ENCODE results near the gene SNCA.

SNCA gene

DNA sequence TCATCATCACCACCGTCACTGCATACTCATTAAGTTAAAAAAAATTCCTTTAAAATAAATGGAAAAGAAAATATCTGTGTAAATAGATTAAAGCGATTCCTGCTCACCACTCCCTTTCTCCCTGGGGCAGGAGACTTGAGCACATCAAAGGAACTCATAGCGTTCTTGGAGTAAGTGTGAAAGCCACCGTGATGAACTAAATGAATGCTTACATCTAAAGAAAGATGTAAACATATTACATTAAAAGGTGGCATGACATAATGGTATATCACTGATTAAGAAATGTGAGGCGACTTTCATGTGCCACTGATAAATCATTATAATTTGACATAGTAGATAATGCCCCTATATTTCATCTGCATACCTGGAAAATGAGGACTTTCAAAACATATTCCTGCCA is 92.0 kb downstream of the SNCA start:
- Histone ChIP-seq H3K4me3 (ENCODE audit: insufficient read depth, low read depth, low read length) (no peak overlapping the region), H3K36me3 (ENCODE audit: control insufficient read depth, insufficient read depth, low read length) (no peaks in the 10 kb centered on the region), H3K9me3 (ENCODE audit: control insufficient read depth, low read length) (no peaks in the 10 kb centered on the region), H3K27me3 (ENCODE audit: control insufficient read depth, insufficient read depth, low read length, poor library complexity, severe bottlenecking) (no peaks in the 10 kb centered on the region), H3K4me1 (ENCODE audit: control insufficient read depth, insufficient read depth, low read length) (no peaks in the 10 kb centered on the region), H3K27ac (ENCODE audit: insufficient read depth, low read depth, low read length, poor library complexity, severe bottlenecking) (no peak overlapping the region)
- WGBS, 2 experiments = 80 to 89% methylated on average over 1 to 3 of the region's 5 CpGs

DNA sequence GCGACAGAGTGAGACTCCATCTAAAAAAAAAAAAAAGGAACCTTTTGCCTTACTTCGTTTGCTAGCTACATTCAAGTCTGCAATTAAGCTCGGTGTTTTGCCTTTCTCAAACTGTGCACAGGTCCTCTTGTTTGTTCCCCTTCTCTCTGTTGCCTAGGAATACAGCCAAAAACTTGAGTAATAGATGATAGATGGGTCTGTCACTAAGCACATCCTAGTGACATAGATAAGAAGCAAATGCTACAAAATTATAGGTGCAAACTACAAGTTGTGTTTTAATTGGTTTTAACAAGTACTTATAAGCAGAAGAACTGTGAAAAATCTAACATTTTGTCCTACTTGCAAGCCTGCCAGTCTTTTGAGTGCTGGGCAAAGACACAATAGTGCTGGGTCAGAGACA is 95.2 kb downstream of the SNCA start:
- Histone ChIP-seq H3K36me3 (ENCODE audit: control insufficient read depth, insufficient read depth, low read length) (no peaks in the 10 kb centered on the region), H3K4me1 (ENCODE audit: control insufficient read depth, insufficient read depth, low read length) (no peaks in the 10 kb centered on the region), H3K27me3 (ENCODE audit: control insufficient read depth, insufficient read depth, low read length, poor library complexity, severe bottlenecking) (no peaks in the 10 kb centered on the region), H3K27ac (ENCODE audit: insufficient read depth, low read depth, low read length, poor library complexity, severe bottlenecking) (no peak overlapping the region), H3K9me3 (ENCODE audit: control insufficient read depth, low read length) (no peaks in the 10 kb centered on the region), H3K4me3 (ENCODE audit: insufficient read depth, low read depth, low read length) (no peak overlapping the region)
- WGBS, 2 experiments = 83 to 93% methylated on average over 3 of the region's 3 CpGs

DNA sequence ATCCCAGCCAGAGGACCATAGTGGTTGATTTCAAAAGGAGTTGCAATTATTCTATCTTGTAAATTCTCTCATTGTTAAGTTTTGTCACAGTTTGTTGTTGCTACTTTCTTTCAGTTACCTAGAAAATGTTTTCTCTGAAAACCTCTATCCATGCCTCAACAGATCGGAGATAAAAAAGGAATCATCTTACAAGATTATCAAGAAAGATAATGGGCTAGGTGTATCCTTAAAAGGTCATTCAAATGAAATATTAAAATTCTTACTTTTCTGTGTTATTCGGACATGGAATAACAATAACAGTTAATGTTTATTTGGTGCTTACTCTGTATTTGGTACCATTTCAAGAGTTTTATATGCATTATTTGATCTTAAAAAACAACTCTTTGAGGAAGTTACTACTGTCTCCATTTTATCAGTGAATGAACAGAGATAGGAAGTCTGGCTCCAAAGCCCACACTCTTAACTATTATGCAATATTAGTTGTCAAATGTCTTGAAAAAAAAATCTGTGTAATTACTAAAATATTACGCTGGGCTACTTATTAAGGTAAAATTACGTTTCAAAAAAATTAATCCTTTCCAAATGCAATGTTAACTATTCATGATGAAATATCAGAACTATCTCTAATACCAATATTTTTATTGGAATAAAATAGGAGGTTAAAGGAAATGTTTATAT is 97.5 kb downstream of the SNCA start:
- H3K4me1 ChIP-seq (ENCODE audit: control insufficient read depth, insufficient read depth, low read length) = no peaks in the 10 kb centered on the region
- H3K27ac ChIP-seq (ENCODE audit: insufficient read depth, low read depth, low read length, poor library complexity, severe bottlenecking) = no peak overlapping the region
- H3K9me3 ChIP-seq (ENCODE audit: control insufficient read depth, low read length) = no peaks in the 10 kb centered on the region
- H3K4me3 ChIP-seq (ENCODE audit: insufficient read depth, low read depth, low read length) = no peak overlapping the region
- 80% methylated on average over 1 of the region's 4 CpGs; no CpG with 5 or more reads in 1 of the 2 experiments for WGBS, 2 experiments
- no peaks in the 10 kb centered on the region for H3K36me3 ChIP-seq (ENCODE audit: control insufficient read depth, insufficient read depth, low read length)
- H3K27me3 ChIP-seq (ENCODE audit: control insufficient read depth, insufficient read depth, low read length, poor library complexity, severe bottlenecking) = no peaks in the 10 kb centered on the region

DNA sequence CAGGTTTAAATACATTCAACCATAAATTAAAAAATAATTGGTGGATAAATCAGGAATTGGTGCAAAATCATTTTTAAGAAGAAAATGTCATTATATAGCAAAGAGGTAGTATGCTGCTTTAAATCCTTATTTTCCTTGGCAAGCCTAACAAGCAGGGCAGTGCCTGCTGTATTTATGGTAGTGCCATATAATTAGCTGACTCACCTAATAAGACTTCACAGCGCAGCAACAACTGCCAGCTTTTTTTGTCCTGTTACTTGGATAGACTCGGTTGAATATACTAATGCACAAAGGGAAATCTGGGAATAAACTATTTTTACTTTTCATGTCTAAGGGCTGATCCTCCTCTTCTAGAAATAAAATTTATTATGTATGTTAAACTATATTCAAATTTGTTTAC is 99.1 kb downstream of the SNCA start:
- Histone ChIP-seq H3K27me3 (ENCODE audit: control insufficient read depth, insufficient read depth, low read length, poor library complexity, severe bottlenecking) (no peaks in the 10 kb centered on the region), H3K9me3 (ENCODE audit: control insufficient read depth, low read length) (no peaks in the 10 kb centered on the region), H3K4me1 (ENCODE audit: control insufficient read depth, insufficient read depth, low read length) (no peaks in the 10 kb centered on the region), H3K27ac (ENCODE audit: insufficient read depth, low read depth, low read length, poor library complexity, severe bottlenecking) (no peak overlapping the region), H3K4me3 (ENCODE audit: insufficient read depth, low read depth, low read length) (no peak overlapping the region), H3K36me3 (ENCODE audit: control insufficient read depth, insufficient read depth, low read length) (no peaks in the 10 kb centered on the region)
- 67 to 100% methylated on average over 1 to 2 of the region's 2 CpGs for WGBS, 2 experiments

DNA sequence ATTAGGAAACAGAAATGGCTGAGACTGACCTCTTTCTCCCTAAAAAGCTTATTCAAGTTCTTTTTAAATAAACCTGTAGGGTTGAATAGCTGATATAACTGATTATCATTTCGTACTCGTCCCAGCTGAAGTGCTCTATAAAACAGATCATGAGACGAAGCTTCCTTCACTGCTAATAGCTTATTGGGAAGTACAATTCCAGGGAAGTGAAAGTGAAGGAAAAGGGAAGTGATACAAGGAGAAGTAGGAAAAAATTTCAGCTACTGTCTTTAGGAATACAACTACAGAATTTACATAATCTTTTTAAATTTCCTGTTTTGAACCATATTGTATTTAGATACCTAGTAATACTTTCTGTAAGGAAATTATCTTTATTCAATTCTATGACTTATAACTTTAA is 103.0 kb downstream of the SNCA start:
- Histone ChIP-seq H3K4me1 (ENCODE audit: control insufficient read depth, insufficient read depth, low read length) (no peaks in the 10 kb centered on the region), H3K27me3 (ENCODE audit: control insufficient read depth, insufficient read depth, low read length, poor library complexity, severe bottlenecking) (no peaks in the 10 kb centered on the region), H3K27ac (ENCODE audit: insufficient read depth, low read depth, low read length, poor library complexity, severe bottlenecking) (no peak overlapping the region), H3K9me3 (ENCODE audit: control insufficient read depth, low read length) (no peaks in the 10 kb centered on the region), H3K36me3 (ENCODE audit: control insufficient read depth, insufficient read depth, low read length) (no peaks in the 10 kb centered on the region), H3K4me3 (ENCODE audit: insufficient read depth, low read depth, low read length) (no peak overlapping the region)
- WGBS, 2 experiments = 96 to 100% methylated on average over 3 of the region's 3 CpGs

DNA sequence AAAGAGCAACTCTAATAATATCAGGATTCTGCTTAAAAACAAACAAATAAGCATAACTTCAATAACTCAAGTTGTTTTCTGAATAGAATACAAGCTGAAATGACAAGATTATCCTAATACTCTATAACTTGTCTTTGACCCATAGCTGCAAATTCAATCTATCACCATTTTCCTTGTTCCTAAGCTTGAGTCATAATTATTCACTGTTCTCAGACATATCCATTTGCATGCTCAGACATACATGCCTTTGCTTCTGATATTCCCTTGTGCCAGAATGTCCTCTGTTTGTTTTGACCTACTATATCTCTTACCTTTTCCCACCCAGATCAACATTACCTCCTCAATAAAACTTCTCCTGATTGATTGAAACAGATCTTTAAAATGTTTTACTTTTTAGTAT is 109.7 kb downstream of the SNCA start:
- Histone ChIP-seq H3K9me3 (ENCODE audit: control insufficient read depth, low read length) (no peaks in the 10 kb centered on the region), H3K4me3 (ENCODE audit: insufficient read depth, low read depth, low read length) (no peak overlapping the region), H3K36me3 (ENCODE audit: control insufficient read depth, insufficient read depth, low read length) (no peaks in the 10 kb centered on the region), H3K27me3 (ENCODE audit: control insufficient read depth, insufficient read depth, low read length, poor library complexity, severe bottlenecking) (no peaks in the 10 kb centered on the region), H3K4me1 (ENCODE audit: control insufficient read depth, insufficient read depth, low read length) (no peaks in the 10 kb centered on the region), H3K27ac (ENCODE audit: insufficient read depth, low read depth, low read length, poor library complexity, severe bottlenecking) (no peak overlapping the region)

DNA sequence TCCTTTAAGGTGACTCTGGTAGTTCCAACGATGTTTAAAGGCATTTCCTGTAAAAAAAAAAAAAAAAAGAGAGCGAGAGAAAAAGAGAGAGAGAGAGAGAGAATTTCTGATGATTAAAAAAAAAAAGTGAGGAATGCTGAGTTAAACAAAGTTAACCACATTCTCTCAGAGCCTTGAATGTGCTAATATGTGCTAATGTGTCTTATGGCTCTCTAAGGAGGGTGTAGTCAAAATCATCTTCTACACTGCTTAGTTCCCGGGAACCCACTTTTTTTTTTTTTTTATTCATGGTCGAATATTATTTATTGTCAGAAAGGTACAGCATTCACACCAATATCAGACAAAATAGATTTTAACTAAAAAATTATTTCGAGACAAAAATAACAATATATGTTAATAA is 111.7 kb downstream of the SNCA start:
- Histone ChIP-seq H3K27ac (ENCODE audit: insufficient read depth, low read depth, low read length, poor library complexity, severe bottlenecking) (no peak overlapping the region), H3K4me1 (ENCODE audit: control insufficient read depth, insufficient read depth, low read length) (no peaks in the 10 kb centered on the region), H3K36me3 (ENCODE audit: control insufficient read depth, insufficient read depth, low read length) (no peaks in the 10 kb centered on the region), H3K9me3 (ENCODE audit: control insufficient read depth, low read length) (no peaks in the 10 kb centered on the region), H3K4me3 (ENCODE audit: insufficient read depth, low read depth, low read length) (no peak overlapping the region), H3K27me3 (ENCODE audit: control insufficient read depth, insufficient read depth, low read length, poor library complexity, severe bottlenecking) (no peaks in the 10 kb centered on the region)
- 80 to 85% methylated on average over 1 to 2 of the region's 5 CpGs for WGBS, 2 experiments

DNA sequence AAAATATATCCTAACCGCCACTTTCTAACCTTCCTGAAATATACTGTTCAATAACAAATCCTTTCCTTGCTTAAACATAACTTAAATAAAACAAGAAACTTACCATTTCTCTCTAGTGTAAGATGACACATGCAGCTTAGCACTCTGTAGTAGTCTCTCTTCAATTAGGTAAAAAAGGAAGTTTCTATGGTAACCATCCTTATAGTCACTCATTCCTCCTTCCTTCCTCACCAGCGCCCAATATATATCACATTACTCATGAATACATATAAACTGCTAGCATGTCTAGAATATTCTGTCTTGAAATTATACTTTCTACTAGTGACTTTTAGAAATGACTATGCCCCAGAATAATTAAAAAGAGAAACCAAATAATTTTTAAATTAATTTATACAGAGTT is 112.2 kb downstream of the SNCA start:
- H3K27me3 ChIP-seq (ENCODE audit: control insufficient read depth, insufficient read depth, low read length, poor library complexity, severe bottlenecking) = no peaks in the 10 kb centered on the region
- H3K4me3 ChIP-seq (ENCODE audit: insufficient read depth, low read depth, low read length) = no peak overlapping the region
- H3K4me1 ChIP-seq (ENCODE audit: control insufficient read depth, insufficient read depth, low read length) = no peaks in the 10 kb centered on the region
- H3K36me3 ChIP-seq (ENCODE audit: control insufficient read depth, insufficient read depth, low read length) = no peaks in the 10 kb centered on the region
- 86 to 97% methylated on average over 1 to 2 of the region's 2 CpGs for WGBS, 2 experiments
- H3K9me3 ChIP-seq (ENCODE audit: control insufficient read depth, low read length) = no peaks in the 10 kb centered on the region
- H3K27ac ChIP-seq (ENCODE audit: insufficient read depth, low read depth, low read length, poor library complexity, severe bottlenecking) = no peak overlapping the region

DNA sequence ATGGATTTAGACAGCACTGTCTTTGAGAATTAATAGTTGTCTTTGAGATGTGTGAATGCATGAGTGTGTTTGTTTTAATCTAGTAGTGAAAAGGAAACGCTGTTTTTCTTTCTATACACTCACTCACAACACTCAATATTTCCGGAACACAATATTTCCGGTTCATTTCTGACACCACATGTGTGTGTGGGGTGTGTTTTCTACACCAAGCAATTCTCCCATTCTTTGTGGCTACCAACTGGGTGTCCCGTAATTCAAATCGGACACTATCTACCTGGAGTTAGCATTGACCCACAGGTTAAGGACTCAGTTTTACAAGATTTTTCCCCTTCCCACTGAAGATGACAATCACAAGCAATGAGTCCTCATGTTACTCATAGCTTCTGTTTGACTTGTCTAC is 113.9 kb downstream of the SNCA start:
- Histone ChIP-seq H3K4me1 (ENCODE audit: control insufficient read depth, insufficient read depth, low read length) (no peaks in the 10 kb centered on the region), H3K9me3 (ENCODE audit: control insufficient read depth, low read length) (no peaks in the 10 kb centered on the region), H3K27ac (ENCODE audit: insufficient read depth, low read depth, low read length, poor library complexity, severe bottlenecking) (no peak overlapping the region), H3K27me3 (ENCODE audit: control insufficient read depth, insufficient read depth, low read length, poor library complexity, severe bottlenecking) (no peaks in the 10 kb centered on the region), H3K36me3 (ENCODE audit: control insufficient read depth, insufficient read depth, low read length) (no peaks in the 10 kb centered on the region), H3K4me3 (ENCODE audit: insufficient read depth, low read depth, low read length) (no peak overlapping the region)
- WGBS, 2 experiments = 87 to 97% methylated on average over 2 to 4 of the region's 5 CpGs

DNA sequence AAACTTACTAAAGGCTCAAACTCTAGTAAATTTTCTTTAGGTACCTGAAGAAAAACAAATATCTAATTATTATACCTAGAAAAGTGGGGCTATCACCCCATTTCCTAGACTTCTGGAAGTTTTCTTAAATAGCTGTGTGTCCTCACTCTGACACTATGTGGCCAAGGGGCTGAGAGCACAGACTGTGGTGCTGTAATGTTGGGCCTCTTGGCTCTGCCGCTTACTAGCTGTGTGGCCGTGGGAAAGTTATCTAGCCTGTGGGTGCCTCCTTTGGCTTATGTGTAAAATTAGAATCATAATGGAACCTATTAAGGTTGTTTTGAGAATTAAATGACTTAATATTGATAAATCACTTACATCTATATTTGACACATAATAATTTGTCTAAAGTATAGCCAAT is 114.4 kb downstream of the SNCA start:
- no peaks in the 10 kb centered on the region for H3K36me3 ChIP-seq (ENCODE audit: control insufficient read depth, insufficient read depth, low read length)
- H3K9me3 ChIP-seq (ENCODE audit: control insufficient read depth, low read length) = no peaks in the 10 kb centered on the region
- WGBS, 2 experiments = 86 to 96% methylated on average over 2 of the region's 2 CpGs
- no peak overlapping the region for H3K4me3 ChIP-seq (ENCODE audit: insufficient read depth, low read depth, low read length)
- H3K27me3 ChIP-seq (ENCODE audit: control insufficient read depth, insufficient read depth, low read length, poor library complexity, severe bottlenecking) = no peaks in the 10 kb centered on the region
- H3K27ac ChIP-seq (ENCODE audit: insufficient read depth, low read depth, low read length, poor library complexity, severe bottlenecking) = no peak overlapping the region
- no peaks in the 10 kb centered on the region for H3K4me1 ChIP-seq (ENCODE audit: control insufficient read depth, insufficient read depth, low read length)

DNA sequence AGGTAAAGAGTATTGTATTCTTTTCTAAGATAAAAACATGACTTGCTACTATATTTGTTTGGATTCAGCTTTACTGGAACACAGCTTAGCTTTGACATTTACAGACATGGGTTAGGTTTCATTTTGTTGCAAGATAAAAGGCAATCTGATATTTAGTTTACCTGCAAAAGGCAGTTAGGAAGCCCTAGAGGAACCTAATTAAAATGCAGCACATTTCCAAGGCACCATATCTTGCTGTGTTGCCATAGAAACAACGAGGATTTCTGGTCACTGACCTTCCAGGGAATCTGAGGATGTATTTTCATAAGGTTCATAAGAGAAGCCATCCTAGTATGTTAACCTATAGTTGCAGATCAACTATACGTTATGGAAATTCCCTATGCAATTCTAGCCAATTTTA is 116.0 kb downstream of the SNCA start:
- H3K4me3 ChIP-seq (ENCODE audit: insufficient read depth, low read depth, low read length) = no peak overlapping the region
- H3K27ac ChIP-seq (ENCODE audit: insufficient read depth, low read depth, low read length, poor library complexity, severe bottlenecking) = no peak overlapping the region
- no peaks in the 10 kb centered on the region for H3K4me1 ChIP-seq (ENCODE audit: control insufficient read depth, insufficient read depth, low read length)
- no peaks in the 10 kb centered on the region for H3K36me3 ChIP-seq (ENCODE audit: control insufficient read depth, insufficient read depth, low read length)
- WGBS, 2 experiments = 83 to 90% methylated on average over 2 of the region's 2 CpGs
- no peaks in the 10 kb centered on the region for H3K9me3 ChIP-seq (ENCODE audit: control insufficient read depth, low read length)
- no peaks in the 10 kb centered on the region for H3K27me3 ChIP-seq (ENCODE audit: control insufficient read depth, insufficient read depth, low read length, poor library complexity, severe bottlenecking)

Data from ectodermal cell (in vitro differentiated cells).